ENCODE data around the gene C10orf90.

Gene C10orf90

DNA sequence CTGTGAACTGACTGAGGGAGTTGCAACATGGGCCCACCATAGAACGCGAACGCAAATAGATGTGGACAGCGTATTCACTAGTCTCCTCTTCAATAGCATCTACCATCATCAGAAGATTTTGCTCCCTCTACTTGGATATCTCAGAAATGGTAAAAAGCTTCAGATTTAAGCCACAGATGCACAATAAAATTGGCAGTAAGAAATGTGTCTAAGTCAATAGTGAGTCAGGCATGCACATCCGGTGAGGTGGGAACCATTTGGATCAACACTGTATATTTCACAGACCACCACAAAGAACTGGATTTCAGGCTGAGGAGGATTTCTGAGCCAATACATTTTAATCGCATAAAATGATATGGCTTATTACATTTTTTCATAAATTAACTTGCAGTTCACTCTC is 170.7 kb downstream of the C10orf90 start:
- DNase-seq = no peak

- no peak for DNase-seq
These were observed 172.8 kb downstream of the C10orf90 start for GRCh38 chr10:126497672-126498071.

GRCh38 chr10:126496771-126497545 is 173.5 kb downstream of the C10orf90 start:
- DNase-seq = no peak

GRCh38 chr10:126491476-126491875 is 179.0 kb downstream of the C10orf90 start:
- no peak for DNase-seq

DNA sequence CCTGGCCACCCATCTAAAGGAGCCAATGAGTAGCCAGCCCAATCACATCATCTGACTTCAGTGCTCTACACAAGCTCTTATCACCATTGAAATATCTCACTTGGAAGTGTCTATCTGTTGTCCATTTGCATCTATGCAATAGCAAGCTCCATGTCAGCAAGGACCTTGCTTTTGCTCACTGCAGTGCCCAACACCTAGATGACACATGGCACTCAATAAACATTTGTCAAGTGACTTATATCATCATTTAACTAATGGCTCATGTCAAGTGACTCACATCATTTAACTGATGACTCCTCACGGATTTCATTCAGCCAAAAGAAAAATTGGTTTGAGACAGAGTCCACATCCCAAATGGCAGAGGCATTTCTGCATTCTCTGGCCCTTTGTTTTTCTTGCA is 189.3 kb downstream of the C10orf90 start:
- no peak for DNase-seq

GRCh38 chr10:126480648-126481047 is 189.8 kb downstream of the C10orf90 start:
- DNase-seq = no peak

DNA sequence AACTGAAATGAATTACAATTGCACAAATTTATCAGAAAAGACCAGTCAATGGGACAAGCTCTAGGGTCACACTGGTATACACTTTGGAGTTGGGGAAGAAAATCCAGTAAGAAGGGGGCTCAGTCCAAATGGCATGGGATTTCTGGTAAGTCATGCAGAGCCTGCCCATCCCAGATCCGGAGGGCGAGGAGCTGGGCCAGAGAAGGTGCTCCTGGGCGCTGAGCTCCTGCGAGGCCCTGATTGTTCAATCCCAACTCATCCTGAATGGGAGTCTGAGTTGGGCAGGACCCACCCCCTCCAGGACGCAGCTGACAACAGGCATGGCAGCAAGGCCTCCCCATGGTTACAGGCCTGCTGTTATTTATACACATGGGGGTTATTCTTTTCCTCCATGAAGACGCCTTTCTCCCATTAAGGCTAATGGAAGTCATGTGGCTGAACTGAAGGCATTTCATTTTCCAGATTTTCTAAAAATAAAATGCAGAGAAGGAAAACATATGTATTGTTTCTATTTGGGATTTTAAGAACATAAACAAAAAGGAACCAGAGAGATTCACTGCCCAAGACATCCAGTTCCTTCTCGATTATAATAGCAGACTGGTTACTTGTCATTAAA is 191.1 kb downstream of the C10orf90 start:
- no peak for DNase-seq

DNA sequence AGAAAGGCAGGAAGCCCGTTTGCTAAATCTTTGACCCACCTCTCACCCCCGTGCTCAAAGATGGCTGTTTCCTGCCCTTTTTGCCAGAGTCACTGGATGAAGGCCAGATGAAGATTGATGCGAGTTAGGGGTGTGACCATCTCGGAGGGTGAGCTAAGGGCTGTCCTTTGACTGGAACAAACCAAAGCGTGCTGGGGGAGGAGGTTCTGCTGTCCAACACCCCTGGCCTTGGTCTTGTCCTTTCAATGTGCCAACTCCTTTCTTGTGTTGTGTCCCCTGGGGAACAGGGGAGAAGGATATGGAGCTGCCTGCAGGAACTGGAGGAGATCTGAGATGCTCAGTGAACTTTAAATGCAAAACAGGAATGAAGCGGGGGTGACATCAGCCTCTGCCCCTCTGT is 191.9 kb downstream of the C10orf90 start:
- DNase-seq = no peak

DNA sequence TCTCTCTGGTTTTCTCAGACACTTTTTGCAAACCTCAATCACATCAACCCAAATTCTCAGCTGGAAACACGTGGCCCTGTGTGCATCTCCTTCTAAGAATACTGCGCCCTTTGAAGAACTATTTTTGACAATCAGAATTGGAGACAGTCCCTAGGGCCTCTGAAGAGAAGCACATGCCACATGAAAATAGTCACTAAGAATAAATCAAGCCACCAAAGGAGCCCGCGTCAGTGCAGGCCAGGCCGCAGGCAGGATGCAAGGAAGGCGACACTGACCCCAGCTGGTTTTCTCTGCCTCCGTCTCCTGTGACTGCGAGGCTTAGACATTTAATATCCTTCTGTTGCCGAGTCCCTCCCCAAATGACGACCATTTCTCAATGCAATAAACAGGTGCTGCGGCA is 194.2 kb downstream of the C10orf90 start:
- DNase-seq = no peak

DNA sequence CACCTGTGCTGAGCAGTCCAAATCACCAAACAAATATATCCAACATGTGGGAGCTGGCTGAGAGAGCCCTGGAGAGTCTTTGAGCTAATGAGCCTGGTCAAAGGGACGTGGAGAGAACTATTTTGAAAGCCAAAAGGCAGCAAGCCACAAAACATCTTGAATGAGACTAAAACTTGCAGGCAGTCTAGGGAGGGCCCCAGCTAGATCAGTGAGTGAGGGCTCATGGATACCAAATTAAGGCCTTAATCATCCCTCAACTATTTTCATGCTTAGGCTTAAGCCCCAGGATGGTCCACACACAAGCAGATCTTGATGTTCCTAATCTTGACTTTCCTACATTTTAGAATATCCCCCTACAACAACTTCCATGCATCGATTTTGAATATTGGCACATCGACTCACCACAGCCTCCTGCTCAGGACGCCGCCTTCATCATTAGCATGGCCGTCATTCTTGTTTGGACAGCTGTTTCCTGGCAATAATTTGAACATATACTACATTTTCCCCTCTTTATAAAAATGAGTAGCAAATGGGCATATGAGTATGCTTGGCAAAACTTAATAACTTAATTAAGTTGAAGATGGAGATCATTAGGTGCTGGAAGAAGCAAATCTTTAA is 195.3 kb downstream of the C10orf90 start:
- DNase-seq = no peak

GRCh38 chr10:126474031-126474430 is 196.5 kb downstream of the C10orf90 start:
- no peak for DNase-seq

- DNase-seq = no peak
These were observed 199.5 kb downstream of the C10orf90 start for GRCh38 chr10:126470991-126471390.

- no peak for DNase-seq
These were observed 200.8 kb downstream of the C10orf90 start for GRCh38 chr10:126469692-126470091.

- DNase-seq = no peak
These were observed 201.4 kb downstream of the C10orf90 start for GRCh38 chr10:126468876-126469643.

GRCh38 chr10:126468467-126468866 is 202.0 kb downstream of the C10orf90 start:
- DNase-seq = no peak

GRCh38 chr10:126465771-126466170 is 204.7 kb downstream of the C10orf90 start:
- no peak for DNase-seq

- no peak for DNase-seq
These were observed 207.2 kb downstream of the C10orf90 start for GRCh38 chr10:126463286-126463685.

DNA sequence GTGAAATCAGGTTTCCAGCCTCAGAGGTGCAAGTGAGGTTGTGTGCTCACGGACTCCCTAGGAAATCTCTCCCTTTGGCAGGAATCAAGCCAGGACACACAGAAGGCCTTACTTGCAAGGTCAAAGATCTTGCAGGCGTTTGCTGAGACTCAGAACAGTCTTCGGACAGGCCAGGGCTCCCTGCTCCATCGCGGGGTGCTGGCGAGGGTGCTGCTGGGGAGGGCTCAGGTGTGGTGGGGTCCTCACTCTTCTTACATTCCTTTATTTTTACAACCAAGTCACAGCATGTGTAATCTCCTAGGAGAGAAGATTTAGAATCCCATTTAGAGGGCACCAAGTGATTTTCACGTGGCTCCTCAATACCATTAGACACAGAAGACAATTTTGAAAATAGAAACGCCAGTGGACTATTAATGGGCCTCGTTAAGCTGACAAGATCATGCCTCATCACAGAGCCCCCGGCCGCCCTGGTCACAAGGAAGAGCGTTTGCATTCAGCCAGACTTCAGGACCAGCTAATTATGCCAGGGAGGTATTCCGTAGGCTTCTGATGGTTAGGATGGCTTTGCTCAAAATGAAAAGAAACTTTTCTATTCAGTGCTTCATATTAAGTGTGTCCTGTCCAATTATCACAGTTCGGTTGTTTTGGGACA is 209.1 kb downstream of the C10orf90 start:
- DNase-seq = no peak

DNA sequence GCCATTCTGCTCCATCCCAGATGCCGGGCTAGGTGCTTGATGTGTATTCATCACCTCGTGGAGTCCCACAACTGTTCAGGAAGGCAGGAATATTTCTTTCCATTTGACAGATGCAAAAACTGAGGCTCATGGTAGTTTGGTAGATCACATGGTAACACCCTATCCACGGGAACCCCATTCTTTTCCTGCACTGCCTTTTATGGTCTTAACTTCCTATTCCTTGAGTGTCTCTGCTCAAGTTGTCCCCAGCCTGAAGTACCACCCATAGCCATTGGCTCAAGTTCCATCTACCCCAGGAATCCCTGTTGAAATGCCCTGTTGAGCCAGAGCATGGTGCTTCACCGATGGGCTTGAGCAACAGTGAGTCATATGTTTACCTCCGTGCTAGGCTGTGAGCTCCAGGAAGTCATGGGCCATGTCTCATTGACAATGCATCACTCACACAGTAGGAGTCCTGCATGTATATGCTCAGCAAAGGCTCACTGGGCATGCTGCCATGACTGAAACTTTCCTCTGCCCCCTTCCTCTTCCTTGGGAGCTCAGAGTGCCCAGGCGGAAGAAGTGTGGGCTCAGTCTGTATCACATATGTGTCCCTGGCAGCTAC is 210.5 kb downstream of the C10orf90 start:
- DNase-seq = no peak

- DNase-seq = no peak
These were observed 211.3 kb downstream of the C10orf90 start for GRCh38 chr10:126459032-126459831.

DNA sequence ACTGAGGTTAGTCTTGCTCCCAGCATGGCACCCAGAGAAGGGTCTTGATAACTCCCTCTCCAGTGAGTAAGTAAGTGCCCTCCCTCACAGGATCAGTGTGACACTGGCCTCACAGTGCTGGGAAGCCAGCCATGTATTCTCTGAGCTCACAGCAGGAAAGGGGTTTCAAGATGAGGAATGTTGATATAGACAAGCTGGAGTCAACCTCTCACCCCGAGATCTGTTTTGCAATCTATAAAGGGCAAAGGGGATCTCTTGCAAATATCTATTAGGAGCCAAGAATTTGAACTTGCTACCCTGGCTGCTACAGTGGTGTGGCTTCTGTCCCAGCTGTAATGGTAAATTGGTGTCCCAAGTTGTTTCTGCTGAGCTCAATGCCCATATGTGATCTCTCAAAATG is 212.0 kb downstream of the C10orf90 start:
- no peak for DNase-seq

DNA sequence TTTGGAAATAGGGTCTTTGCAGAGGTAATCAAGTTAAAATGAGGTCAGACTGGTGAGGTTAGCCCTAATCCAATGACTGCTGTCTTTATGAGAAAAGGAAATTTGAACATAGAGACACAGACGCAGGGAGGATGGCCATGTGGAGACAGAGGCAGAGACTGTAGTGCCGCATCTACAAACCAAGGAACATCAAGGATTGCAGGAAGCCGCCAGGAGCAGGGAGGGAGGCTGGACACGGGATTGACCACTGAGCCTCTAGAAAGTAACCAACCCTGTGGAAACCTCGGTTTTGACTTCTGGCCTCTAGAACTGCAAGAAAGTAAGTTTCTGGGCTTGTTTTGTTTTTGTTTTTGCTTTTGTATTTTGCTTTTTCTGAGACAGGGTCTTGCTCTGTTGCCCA is 213.9 kb downstream of the C10orf90 start:
- DNase-seq = no peak

All from stimulated activated CD4-positive, alpha-beta T cell treated with anti-CD3 and anti-CD28 coated beads, Interleukin-4, amount 100 ng/mL, for 1 hour (primary cell).